HepG2 (cell line): ENCODE data around the gene OTUB2. TPM values are rescaled to one million over a fixed set of nuclear protein-coding genes. Genes with fewer than 3 reads are reported as not detected.
A peak's percentile ranks its signal among the peaks of the same experiment; 100 is the strongest.

Source experiments
- ARNTL ChIP-seq: sonication (generic); formaldehyde crosslinking; IDR thresholded peaks from 2 replicates; pipeline ENCODE4 v1.4.0; 2020; ENCODE audit warnings: mild to moderate bottlenecking, missing genetic modification reagents
- ATF3 ChIP-seq: sonication (generic); formaldehyde crosslinking; IDR thresholded peaks from 2 replicates; pipeline ENCODE4 v1.4.0; 2020; ENCODE audit warnings: missing genetic modification reagents
- BORCS8-MEF2B ChIP-seq: sonication (generic); formaldehyde crosslinking; IDR thresholded peaks from 2 replicates; pipeline ENCODE4 v1.8.0; 2022; ENCODE audit warnings: mild to moderate bottlenecking, missing genetic modification reagents
- FOXP4 ChIP-seq: sonication (generic); formaldehyde crosslinking; IDR thresholded peaks from 2 replicates; pipeline ENCODE4 v1.4.0; 2020; ENCODE audit warnings: missing genetic modification reagents
- HINFP ChIP-seq: sonication (generic); formaldehyde crosslinking; IDR thresholded peaks from 2 replicates; pipeline ENCODE4 v1.4.0; 2020; ENCODE audit warnings: low read depth, mild to moderate bottlenecking, missing genetic modification reagents
- MAZ ChIP-seq, 2 experiments: sonication (generic) in 1 of 2; formaldehyde crosslinking in 1 of 2; IDR thresholded peaks; 2 replicates each; pipeline versions ENCODE4 v1.5.0 to v1.6.1; 2012 to 2020; ENCODE audit warnings: low read depth in 2 of 2, mild to moderate bottlenecking in 2 of 2, borderline replicate concordance in 1 of 2, improper control_type of control experiment in 1 of 2, low read length in 1 of 2, missing genetic modification reagents in 1 of 2, moderate library complexity in 1 of 2
- MXD3 ChIP-seq: IDR thresholded peaks from 2 replicates; pipeline ENCODE4 v1.6.1; 2016; ENCODE audit warnings: mild to moderate bottlenecking, missing biosample characterization, missing genetic modification reagents
- MZF1 ChIP-seq: sonication (generic); formaldehyde crosslinking; IDR thresholded peaks from 2 replicates; pipeline ENCODE4 v1.8.1; 2023; ENCODE audit warnings: mild to moderate bottlenecking, missing genetic modification reagents, borderline replicate concordance
- RNF2 ChIP-seq: fragments of 450-650 bp; conservative IDR thresholded peaks from 2 replicates; pipeline ENCODE4 v1.6.1; 2016; ENCODE audit warnings: low read depth
- SMAD9 ChIP-seq: sonication (generic); formaldehyde crosslinking; IDR thresholded peaks from 2 replicates; pipeline ENCODE4 v1.5.1; 2020; ENCODE audit warnings: mild to moderate bottlenecking, missing genetic modification reagents
- ZNF503 ChIP-seq: sonication (generic); formaldehyde crosslinking; IDR thresholded peaks from 2 replicates; pipeline ENCODE4 v1.4.0; 2020; ENCODE audit warnings: missing genetic modification reagents
- ZNF574 ChIP-seq: sonication (generic); formaldehyde crosslinking; IDR thresholded peaks from 2 replicates; pipeline ENCODE4 v1.4.0; 2020; ENCODE audit warnings: missing genetic modification reagents
- ZNF598 ChIP-seq: sonication (generic); formaldehyde crosslinking; IDR thresholded peaks from 2 replicates; pipeline ENCODE4 v1.5.1; 2020; ENCODE audit warnings: mild to moderate bottlenecking, missing genetic modification reagents, borderline replicate concordance
- ZNF609 ChIP-seq: sonication (generic); formaldehyde crosslinking; IDR thresholded peaks from 2 replicates; pipeline ENCODE4 v1.4.0; 2020; ENCODE audit warnings: mild to moderate bottlenecking, missing genetic modification reagents, borderline replicate concordance
- polyA plus RNA-seq, 8 experiments: library from polyadenylated mRNA; depleted of rRNA in 3 of 8; stranded (reverse) in 7 of 8; unstranded in 1 of 8; fragments of >200 nt; fragmentation: Illumina TruSeq in 4 of 8; extraction: Trizol in 4 of 8; gene quantifications; 2 replicates each; pipeline versions ENCODE4 v1.2.1 to v1.2.3, GENCODE V29; 2011 to 2016; ENCODE audit warnings: low read depth in 4 of 8, missing spikeins in 1 of 8, mixed read lengths in 1 of 8; ENCODE audit not compliant: insufficient read depth in 1 of 8
- total RNA-seq, 5 experiments: library from RNA; depleted of rRNA; stranded (reverse); fragments of >200 nt; fragmentation: Illumina TruSeq; extraction: Trizol; gene quantifications; 2 replicates each; pipeline ENCODE4 v1.2.3, GENCODE V29; 2016; ENCODE audit warnings: low read depth in 1 of 5

The OTUB2 gene
- total and polyA plus RNA-seq, 2 of the 13 experiments (the other 11 are each of a cell fraction or from before 2014, with no cell fraction given) = 2.2 to 2.4 TPM

- TF ChIP-seq FOXP4 (no peak), MZF1 (no peak), ATF3 (CRISPR knock-in tag) (peak; percentile 60; the same call in 1 of the 2 replicates), ARNTL (CRISPR knock-in tag) (peak; percentile 95), MAZ (IDR thresholded peaks at IDR 0.05; ENCODE audit: borderline replicate concordance, low read depth, low read length) (no peak), MAZ (CRISPR knock-in tag; IDR thresholded peaks at IDR 0.05; ENCODE audit: low read depth) (no peak), MXD3 (0 out of 2 replicates have a peak, but pooled peaks have one; percentile 30), ZNF574 (no peak), HINFP (no peak), SMAD9 (CRISPR knock-in tag) (no peak), ZNF503 (CRISPR knock-in tag) (no peak), RNF2 (no peak), BORCS8-MEF2B (CRISPR knock-in tag) (no peak), ZNF609 (no peak), ZNF598 (CRISPR knock-in tag) (peak; percentile 72; the same call in 1 of the 2 replicates)
Measured at GRCh38 chr14:93984987-93985410, 41.1 kb upstream of the OTUB2 start (continued).
